ENCODE data around the gene CEMIP2. TPM values are rescaled to one million over a fixed set of nuclear protein-coding genes. Genes with fewer than 3 reads are reported as not detected.

The CEMIP2 gene
- total and polyA plus RNA-seq, 12 donors, result 4.7 to 34.9 (median 9.6) TPM

- H3K27me3 ChIP-seq, result no peaks in the 10 kb centered on the region
- no peak for DNase-seq
- peaks cover 0 to 48% (median 0%) of the 10 kb centered on the region in 9 donors for H3K4me1 ChIP-seq
- peaks cover 0 to 30% (median 0%) of the 10 kb centered on the region in 9 donors for H3K36me3 ChIP-seq
- WGBS, 2 donors, result 52 to 55% methylated on average over 1 of the region's 1 CpG
- no peak overlapping the region for H3K27ac ChIP-seq
- no peak overlapping the region for H3K4me3 ChIP-seq
- ATAC-seq, result no peak
- H3K9me3 ChIP-seq, result no peaks in the 10 kb centered on the region
- TF ChIP-seq CTCF (IDR thresholded peaks at IDR 0.05), result no peak
- intact Hi-C loops (cut with DNase I), result no loop called here
Observed at GRCh38 chr9:71752352-71752751, 16.0 kb downstream of the CEMIP2 start.

DNA sequence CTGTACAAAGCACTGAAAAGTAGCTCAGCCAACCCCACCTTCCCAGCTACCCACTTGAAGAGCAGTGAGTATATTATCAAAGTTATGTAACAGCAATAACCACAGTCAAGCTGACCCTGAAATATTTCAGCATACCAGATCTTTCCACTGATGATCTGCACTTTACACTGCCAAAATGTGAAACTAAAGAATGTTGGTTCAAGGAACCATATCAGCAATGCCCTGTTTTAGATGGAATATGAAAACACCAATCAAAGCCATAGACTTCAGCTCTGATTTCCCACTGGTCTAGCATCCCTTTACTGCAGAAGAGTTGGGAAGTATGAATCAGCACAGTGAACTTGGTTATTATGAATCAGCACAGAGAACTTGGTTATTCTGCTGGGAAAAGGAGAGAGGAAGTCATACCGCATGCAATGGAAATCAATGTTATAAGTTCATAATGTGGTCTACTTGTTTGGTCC lies 20.0 kb downstream of the CEMIP2 start:
- Histone ChIP-seq H3K4me1 (peaks cover 0 to 78% (median 0%) of the 10 kb centered on the region in 9 donors), H3K27ac (peak overlapping the region in 2 of 10 donors; percentile 4 to 52), H3K9me3 (no peaks in the 10 kb centered on the region), H3K36me3 (peaks cover 0 to 70% (median 4%) of the 10 kb centered on the region in 9 donors), H3K4me3 (no peak overlapping the region), H3K27me3 (no peaks in the 10 kb centered on the region)
- intact Hi-C loops (cut with DNase I), result no loop called here
- DNase-seq (no peak), ATAC-seq (peak in 5 of 8 donors; percentile 28 to 59 (median 44))
- no peak for TF ChIP-seq CTCF (IDR thresholded peaks at IDR 0.05)
- 65 to 81% methylated on average over 1 of the region's 1 CpG for WGBS, 2 donors

GRCh38 chr9:71747576-71747975 lies 20.7 kb downstream of the CEMIP2 start:
- ATAC-seq (no peak), DNase-seq (no peak)
- Histone ChIP-seq H3K4me3 (no peak overlapping the region), H3K4me1 (peaks cover 0 to 76% (median 0%) of the 10 kb centered on the region in 9 donors), H3K27me3 (no peaks in the 10 kb centered on the region), H3K9me3 (no peaks in the 10 kb centered on the region), H3K36me3 (peaks cover 0 to 78% (median 4%) of the 10 kb centered on the region in 9 donors), H3K27ac (peak overlapping the region in 2 of 10 donors; percentile 4 to 52)
- no peak for TF ChIP-seq CTCF (IDR thresholded peaks at IDR 0.05)
- intact Hi-C loops (cut with DNase I), result no loop called here

GRCh38 chr9:71746758-71747125 lies 21.6 kb downstream of the CEMIP2 start:
- DNase-seq (no peak), ATAC-seq (no peak)
- Histone ChIP-seq H3K27me3 (no peaks in the 10 kb centered on the region), H3K9me3 (no peaks in the 10 kb centered on the region), H3K4me3 (no peak overlapping the region), H3K36me3 (peaks cover 0 to 81% (median 4%) of the 10 kb centered on the region in 9 donors), H3K4me1 (peaks cover 0 to 70% (median 0%) of the 10 kb centered on the region in 9 donors), H3K27ac (peak overlapping the region in 1 of 10 donors; percentile 52)
- intact Hi-C loops (cut with DNase I), result no loop called here
- WGBS, 2 donors, result 91 to 97% methylated on average over 1 of the region's 1 CpG
- no peak for TF ChIP-seq CTCF (IDR thresholded peaks at IDR 0.05)
